Mesendoderm (in vitro differentiated cells): ENCODE data around the gene NYNRIN.

Experiments
- DNase-seq: peaks from one replicate; pipeline ENCODE4 v3.0.0; 2013
- H2AK5ac ChIP-seq: 2 replicates; pipeline ENCODE4 v1.6.1; 2013; ENCODE audit warnings: low read length, inconsistent platforms
- H2BK120ac ChIP-seq: 2 replicates; pipeline ENCODE4 v1.6.1; 2013; ENCODE audit warnings: low read depth, mild to moderate bottlenecking, low read length, moderate library complexity, mixed read lengths
- H2BK15ac ChIP-seq: replicated peaks from 2 replicates; pipeline ENCODE4 v1.6.1; 2013; ENCODE audit warnings: low read depth, mild to moderate bottlenecking, moderate library complexity
- H2BK5ac ChIP-seq: 2 replicates; pipeline ENCODE4 v1.6.1; 2013; ENCODE audit warnings: low read length, inconsistent platforms
- H3K18ac ChIP-seq: 2 replicates; pipeline ENCODE4 v1.6.1; 2013; ENCODE audit warnings: mild to moderate bottlenecking, low read length, mixed read lengths
- H3K23ac ChIP-seq: one replicate; pipeline ENCODE4 v1.6.1; 2013; ENCODE audit warnings: low read length
- H3K27ac ChIP-seq: 2 replicates; pipeline ENCODE4 v1.5.1; 2013; ENCODE audit warnings: low read depth, mild to moderate bottlenecking, inconsistent platforms, low read length, moderate library complexity
- H3K27me3 ChIP-seq: 2 replicates; pipeline ENCODE4 v1.6.1; 2013; ENCODE audit warnings: low read length, control low read depth, mild to moderate bottlenecking, inconsistent platforms; ENCODE audit not compliant: insufficient read depth, poor library complexity
- H3K36me3 ChIP-seq: 2 replicates; pipeline ENCODE4 v1.6.1; 2013; ENCODE audit warnings: low read length, inconsistent platforms; ENCODE audit not compliant: control insufficient read depth, insufficient read depth
- H3K4ac ChIP-seq: one replicate; pipeline ENCODE4 v1.6.1; 2013; ENCODE audit warnings: low read depth, mild to moderate bottlenecking, low read length, moderate library complexity
- H3K4me1 ChIP-seq: 2 replicates; pipeline ENCODE4 v1.6.1; 2013; ENCODE audit warnings: low read depth, low read length, inconsistent platforms; ENCODE audit not compliant: control insufficient read depth
- H3K4me2 ChIP-seq: 2 replicates; pipeline ENCODE4 v1.6.1; 2013; ENCODE audit warnings: low read length
- H3K4me3 ChIP-seq: 2 replicates; pipeline ENCODE4 v1.5.1; 2013; ENCODE audit warnings: mild to moderate bottlenecking, low read length
- H3K56ac ChIP-seq: one replicate; pipeline ENCODE4 v1.6.1; 2013; ENCODE audit warnings: low read length
- H3K79me1 ChIP-seq: 2 replicates; pipeline ENCODE4 v1.6.1; 2013; ENCODE audit warnings: low read length, inconsistent platforms
- H3K79me2 ChIP-seq: 2 replicates; pipeline ENCODE4 v1.6.1; 2013; ENCODE audit warnings: mild to moderate bottlenecking, low read length; ENCODE audit not compliant: control insufficient read depth, insufficient read depth
- H3K9ac ChIP-seq: 2 replicates; pipeline ENCODE4 v1.6.1; 2013; ENCODE audit warnings: low read length, inconsistent platforms
- H4K5ac ChIP-seq: one replicate; pipeline ENCODE4 v1.6.1; 2013; ENCODE audit warnings: low read length
- H4K8ac ChIP-seq: one replicate; pipeline ENCODE4 v1.6.1; 2013; ENCODE audit warnings: low read depth, mild to moderate bottlenecking, control low read depth, low read length, moderate library complexity
- WGBS: extraction: QIAGEN DNeasy Blood & Tissue Kit; methylation state at CpG from one replicate; pipeline ENCODE4 v1.1.7; 2013; ENCODE audit warnings: low lambda C conversion rate, missing lambda C conversion rate; ENCODE audit not compliant: insufficient coverage; ENCODE audit errors: extremely low coverage; 5-methylcytosine and 5-hydroxymethylcytosine counted together

Gene NYNRIN

GRCh38 chr14:24355009-24355408 lies 43.8 kb upstream of the NYNRIN start:
- Histone ChIP-seq H3K79me1 (no peaks in the 10 kb centered on the region), H2BK15ac (no peak overlapping the region), H2BK120ac (no peak overlapping the region), H3K4me1 (no peaks in the 10 kb centered on the region), H3K18ac (no peak overlapping the region), H4K8ac (no peak overlapping the region), H4K5ac (no peak overlapping the region), H3K4ac (no peak overlapping the region), H3K56ac (no peak overlapping the region), H3K4me2 (no peak overlapping the region), H2AK5ac (no peak overlapping the region), H3K27me3 (no peaks in the 10 kb centered on the region), H3K79me2 (no peaks in the 10 kb centered on the region), H2BK5ac (no peak overlapping the region), H3K23ac (no peak overlapping the region), H3K27ac (no peak overlapping the region), H3K36me3 (no peaks in the 10 kb centered on the region), H3K4me3 (no peak overlapping the region), H3K9ac (no peak overlapping the region)
- no CpG with 5 or more reads among the region's 7 CpGs for WGBS
- DNase-seq, result no peak

GRCh38 chr14:24356208-24356607 lies 42.6 kb upstream of the NYNRIN start:
- DNase-seq, result no peak
- Histone ChIP-seq H3K4ac (no peak overlapping the region), H2BK15ac (no peak overlapping the region), H4K5ac (no peak overlapping the region), H2BK5ac (no peak overlapping the region), H3K36me3 (no peaks in the 10 kb centered on the region), H3K56ac (no peak overlapping the region), H3K4me2 (no peak overlapping the region), H3K4me1 (no peaks in the 10 kb centered on the region), H3K18ac (no peak overlapping the region), H3K79me2 (no peaks in the 10 kb centered on the region), H3K9ac (no peak overlapping the region), H3K23ac (no peak overlapping the region), H4K8ac (no peak overlapping the region), H3K4me3 (no peak overlapping the region), H2BK120ac (no peak overlapping the region), H2AK5ac (no peak overlapping the region), H3K79me1 (no peaks in the 10 kb centered on the region), H3K27me3 (no peaks in the 10 kb centered on the region), H3K27ac (no peak overlapping the region)
- WGBS, result no CpG with 5 or more reads among the region's 4 CpGs

- Histone ChIP-seq H3K56ac (no peak overlapping the region), H3K27me3 (no peaks in the 10 kb centered on the region), H3K79me1 (no peaks in the 10 kb centered on the region), H3K79me2 (no peaks in the 10 kb centered on the region), H3K4me3 (no peak overlapping the region), H3K4ac (no peak overlapping the region), H3K36me3 (no peaks in the 10 kb centered on the region), H2BK5ac (no peak overlapping the region), H3K27ac (no peak overlapping the region), H4K5ac (no peak overlapping the region), H3K4me2 (no peak overlapping the region), H2BK15ac (no peak overlapping the region), H2BK120ac (no peak overlapping the region), H3K18ac (no peak overlapping the region), H3K9ac (no peak overlapping the region), H3K4me1 (no peaks in the 10 kb centered on the region), H3K23ac (no peak overlapping the region), H2AK5ac (no peak overlapping the region), H4K8ac (no peak overlapping the region)
- WGBS, result no CpG with 5 or more reads among the region's 3 CpGs
- DNase-seq, result no peak
These were observed 38.5 kb upstream of the NYNRIN start for GRCh38 chr14:24360281-24360680.

GRCh38 chr14:24361326-24361725 lies 37.5 kb upstream of the NYNRIN start:
- no peak overlapping the region for H2BK120ac ChIP-seq
- no peak overlapping the region for H4K5ac ChIP-seq
- H3K79me2 ChIP-seq, result no peaks in the 10 kb centered on the region
- H4K8ac ChIP-seq, result no peak overlapping the region
- H3K9ac ChIP-seq, result no peak overlapping the region
- no peaks in the 10 kb centered on the region for H3K79me1 ChIP-seq
- WGBS, result no CpG with 5 or more reads among the region's 2 CpGs
- H3K18ac ChIP-seq, result no peak overlapping the region
- no peak overlapping the region for H3K4me3 ChIP-seq
- H3K4ac ChIP-seq, result no peak overlapping the region
- DNase-seq, result no peak
- H3K27me3 ChIP-seq, result no peaks in the 10 kb centered on the region
- H3K36me3 ChIP-seq, result no peaks in the 10 kb centered on the region
- H3K4me2 ChIP-seq, result no peak overlapping the region
- peaks cover 2% of the 10 kb centered on the region for H3K4me1 ChIP-seq
- no peak overlapping the region for H2BK15ac ChIP-seq
- H2BK5ac ChIP-seq, result no peak overlapping the region
- H3K23ac ChIP-seq, result no peak overlapping the region
- no peak overlapping the region for H3K56ac ChIP-seq
- H2AK5ac ChIP-seq, result no peak overlapping the region
- no peak overlapping the region for H3K27ac ChIP-seq

GRCh38 chr14:24362241-24362960 lies 36.4 kb upstream of the NYNRIN start:
- no peak overlapping the region for H3K9ac ChIP-seq
- WGBS, result no CpG with 5 or more reads among the region's 2 CpGs

GRCh38 chr14:24363401-24363800 lies 35.4 kb upstream of the NYNRIN start:
- H3K4me1 ChIP-seq, result peaks cover 2% of the 10 kb centered on the region
- no peak for DNase-seq
- H2BK15ac ChIP-seq, result no peak overlapping the region
- no peak overlapping the region for H2BK5ac ChIP-seq
- WGBS, result no CpG with 5 or more reads among the region's 5 CpGs
- no peak overlapping the region for H4K5ac ChIP-seq
- H3K18ac ChIP-seq, result no peak overlapping the region
- no peaks in the 10 kb centered on the region for H3K27me3 ChIP-seq
- H2BK120ac ChIP-seq, result no peak overlapping the region
- no peaks in the 10 kb centered on the region for H3K36me3 ChIP-seq
- no peak overlapping the region for H2AK5ac ChIP-seq
- no peak overlapping the region for H3K4me2 ChIP-seq
- H3K79me1 ChIP-seq, result no peaks in the 10 kb centered on the region
- H4K8ac ChIP-seq, result no peak overlapping the region
- H3K79me2 ChIP-seq, result no peaks in the 10 kb centered on the region
- no peak overlapping the region for H3K9ac ChIP-seq
- H3K23ac ChIP-seq, result no peak overlapping the region
- H3K56ac ChIP-seq, result no peak overlapping the region
- H3K27ac ChIP-seq, result no peak overlapping the region
- H3K4ac ChIP-seq, result no peak overlapping the region
- no peak overlapping the region for H3K4me3 ChIP-seq

More at GRCh38 chr14:24362241-24362960, 36.4 kb upstream of the NYNRIN start:
- Histone ChIP-seq H3K27ac (no peak overlapping the region), H3K18ac (no peak overlapping the region), H3K4me3 (no peak overlapping the region), H2AK5ac (no peak overlapping the region), H3K4me2 (no peak overlapping the region), H3K79me2 (no peaks in the 10 kb centered on the region), H3K56ac (no peak overlapping the region), H3K79me1 (no peaks in the 10 kb centered on the region), H4K8ac (no peak overlapping the region), H3K4ac (no peak overlapping the region), H2BK5ac (no peak overlapping the region), H2BK15ac (no peak overlapping the region), H3K36me3 (no peaks in the 10 kb centered on the region), H4K5ac (no peak overlapping the region), H3K23ac (no peak overlapping the region), H3K27me3 (no peaks in the 10 kb centered on the region), H2BK120ac (no peak overlapping the region), H3K4me1 (peaks cover 2% of the 10 kb centered on the region)
- no peak for DNase-seq
